Nephron progenitor cell (in vitro differentiated cells): ENCODE data around the gene C16orf89.
A peak's percentile ranks its signal among the peaks of the same experiment; 100 is the strongest.
"Not testable (repeated sequence)": the region's sequence is repeated elsewhere in the genome, so short reads cannot be mapped to it uniquely, and the experiment has no call there.

Experiments used
- DNase-seq: peaks from one replicate; pipeline ENCODE4 v3.0.0; 2021
- H3K27ac Mint-ChIP-seq: 2 replicates; pipeline ENCODE4 v1.8.0; 2021; ENCODE audit warnings: mild to moderate bottlenecking, moderate library complexity, mixed read lengths
- H3K27me3 Mint-ChIP-seq: 2 replicates; pipeline ENCODE4 v1.8.0; 2021; ENCODE audit warnings: mild to moderate bottlenecking, low read depth, mixed read lengths; ENCODE audit not compliant: poor library complexity
- H3K36me3 Mint-ChIP-seq: 2 replicates; pipeline ENCODE4 v1.8.0; 2021; ENCODE audit warnings: low read depth, mixed read lengths
- H3K4me1 Mint-ChIP-seq: 2 replicates; pipeline ENCODE4 v1.8.0; 2021; ENCODE audit warnings: mixed read lengths
- H3K4me3 Mint-ChIP-seq: 2 replicates; pipeline ENCODE4 v1.8.0; 2021; ENCODE audit warnings: mild to moderate bottlenecking, moderate library complexity, mixed read lengths
- H3K9me3 Mint-ChIP-seq: 2 replicates; pipeline ENCODE4 v1.8.0; 2021; ENCODE audit warnings: mild to moderate bottlenecking, moderate library complexity, mixed read lengths
- CTCF ChIP-seq: fragments of 200-600 bp; sonication (generic); IDR thresholded peaks from 2 replicates; pipeline ENCODE4 v1.5.0; 2021; ENCODE audit warnings: antibody characterized with exemption

C16orf89 gene

GRCh38 chr16:5095145-5095830 is 29.5 kb upstream of the C16orf89 start:
- not testable (repeated sequence) for H3K27me3 Mint-ChIP-seq, H3K27ac Mint-ChIP-seq, DNase-seq, H3K4me3 Mint-ChIP-seq, H3K9me3 Mint-ChIP-seq, H3K36me3 Mint-ChIP-seq
- peaks cover 24% of the 10 kb centered on the region for H3K4me1 Mint-ChIP-seq

- H3K36me3 Mint-ChIP-seq, H3K27me3 Mint-ChIP-seq, H3K9me3 Mint-ChIP-seq, H3K4me3 Mint-ChIP-seq, DNase-seq, H3K27ac Mint-ChIP-seq: not testable (repeated sequence)
- peaks cover 13% of the 10 kb centered on the region for H3K4me1 Mint-ChIP-seq
Measured at GRCh38 chr16:5093746-5094145, 28.0 kb upstream of the C16orf89 start.

- not testable (repeated sequence) for H3K4me3 Mint-ChIP-seq, H3K27me3 Mint-ChIP-seq, H3K36me3 Mint-ChIP-seq, H3K9me3 Mint-ChIP-seq, DNase-seq
- H3K27ac Mint-ChIP-seq = peak overlapping the region; percentile 32
- H3K4me1 Mint-ChIP-seq = peaks cover 11% of the 10 kb centered on the region
Measured at GRCh38 chr16:5093081-5093480, 27.3 kb upstream of the C16orf89 start.

- H3K4me3 Mint-ChIP-seq, H3K27ac Mint-ChIP-seq, H3K9me3 Mint-ChIP-seq, H3K36me3 Mint-ChIP-seq, H3K27me3 Mint-ChIP-seq, DNase-seq, H3K4me1 Mint-ChIP-seq: not testable (repeated sequence)
Measured at GRCh38 chr16:5090592-5090991, 24.8 kb upstream of the C16orf89 start.

GRCh38 chr16:5089911-5090555 is 24.3 kb upstream of the C16orf89 start:
- not testable (repeated sequence) for DNase-seq, H3K4me3 Mint-ChIP-seq, H3K9me3 Mint-ChIP-seq, H3K4me1 Mint-ChIP-seq, H3K27me3 Mint-ChIP-seq, H3K27ac Mint-ChIP-seq
- H3K36me3 Mint-ChIP-seq = peaks cover 11% of the 10 kb centered on the region

GRCh38 chr16:5088936-5089335 is 23.2 kb upstream of the C16orf89 start:
- not testable (repeated sequence) for DNase-seq, H3K4me1 Mint-ChIP-seq, H3K4me3 Mint-ChIP-seq, H3K27me3 Mint-ChIP-seq, H3K9me3 Mint-ChIP-seq
- peak overlapping the region; percentile 51 for H3K27ac Mint-ChIP-seq
- H3K36me3 Mint-ChIP-seq = peaks cover 20% of the 10 kb centered on the region

GRCh38 chr16:5088086-5088790 is 22.5 kb upstream of the C16orf89 start:
- not testable (repeated sequence) for H3K27ac Mint-ChIP-seq, H3K4me3 Mint-ChIP-seq, H3K9me3 Mint-ChIP-seq, H3K27me3 Mint-ChIP-seq, DNase-seq
- Mint-ChIP-seq H3K4me1 (peaks cover 12% of the 10 kb centered on the region), H3K36me3 (peaks cover 23% of the 10 kb centered on the region)

GRCh38 chr16:5085716-5086115 is 20.0 kb upstream of the C16orf89 start:
- H3K27me3 Mint-ChIP-seq, H3K27ac Mint-ChIP-seq, H3K9me3 Mint-ChIP-seq: not testable (repeated sequence)

GRCh38 chr16:5084802-5085201 is 19.0 kb upstream of the C16orf89 start:
- peaks cover 27% of the 10 kb centered on the region for H3K36me3 Mint-ChIP-seq
- not testable (repeated sequence) for H3K27me3 Mint-ChIP-seq, H3K9me3 Mint-ChIP-seq, H3K4me3 Mint-ChIP-seq, H3K27ac Mint-ChIP-seq
- H3K4me1 Mint-ChIP-seq = peaks cover 12% of the 10 kb centered on the region
- TF ChIP-seq CTCF = peak; percentile 55
- peak; percentile 73 for DNase-seq

More at GRCh38 chr16:5085716-5086115, 20.0 kb upstream of the C16orf89 start:
- H3K4me3 Mint-ChIP-seq, DNase-seq: not testable (repeated sequence)
- Mint-ChIP-seq H3K36me3 (peaks cover 23% of the 10 kb centered on the region), H3K4me1 (peaks cover 12% of the 10 kb centered on the region)

GRCh38 chr16:5084099-5084731 is 18.5 kb upstream of the C16orf89 start:
- not testable (repeated sequence) for H3K4me3 Mint-ChIP-seq, H3K9me3 Mint-ChIP-seq, DNase-seq, H3K27me3 Mint-ChIP-seq, H3K27ac Mint-ChIP-seq
- Mint-ChIP-seq H3K36me3 (peaks cover 31% of the 10 kb centered on the region), H3K4me1 (peaks cover 12% of the 10 kb centered on the region)

GRCh38 chr16:5083646-5084045 is 17.9 kb upstream of the C16orf89 start:
- H3K27me3 Mint-ChIP-seq, H3K27ac Mint-ChIP-seq, DNase-seq, H3K9me3 Mint-ChIP-seq, H3K4me3 Mint-ChIP-seq: not testable (repeated sequence)
- Mint-ChIP-seq H3K36me3 (peaks cover 31% of the 10 kb centered on the region), H3K4me1 (peaks cover 12% of the 10 kb centered on the region)

- H3K4me3 Mint-ChIP-seq, H3K27ac Mint-ChIP-seq, DNase-seq, H3K27me3 Mint-ChIP-seq, H3K9me3 Mint-ChIP-seq: not testable (repeated sequence)
- Mint-ChIP-seq H3K36me3 (peaks cover 25% of the 10 kb centered on the region), H3K4me1 (peaks cover 12% of the 10 kb centered on the region)
Measured at GRCh38 chr16:5080996-5081395, 15.2 kb upstream of the C16orf89 start.

- DNase-seq, H3K27me3 Mint-ChIP-seq, H3K4me3 Mint-ChIP-seq, H3K9me3 Mint-ChIP-seq, H3K27ac Mint-ChIP-seq: not testable (repeated sequence)
- peaks cover 25% of the 10 kb centered on the region for H3K36me3 Mint-ChIP-seq
- peaks cover 12% of the 10 kb centered on the region for H3K4me1 Mint-ChIP-seq
Measured at GRCh38 chr16:5080461-5080860, 14.7 kb upstream of the C16orf89 start.
